K562 treated with DMSO at 1 percent for 4 hours (cell line): Measurements from ENCODE around the gene HPGD. TPM values are rescaled to one million over a fixed set of nuclear protein-coding genes. Genes with fewer than 3 reads are reported as not detected.

Experiments used
- total RNA-seq: library from RNA; unstranded; fragments of 300-600 nt; gene quantifications from 2 replicates; pipeline ENCODE4 v1.2.3, GENCODE V29; 2022; ENCODE audit not compliant: insufficient read depth

Gene HPGD
- 3.4 and 4.5 TPM in 2 replicates for total RNA-seq

GRCh38 chr4:174522183-174523024, at the start of gene HPGD:
HPGD (minus strand) TSS chr4:174522488; CDS start chr4:174522451, 37 bp downstream.

Other genes starting within 250 kb of the HPGD start
- 10.4 and 12.0 TPM in 2 replicates for gene FBXO8, start 238.8 kb downstream of the HPGD start, total RNA-seq
- gene CEP44, start 238.6 kb downstream of the HPGD start, total RNA-seq, result 10.4 and 11.5 TPM in 2 replicates